ENCODE results near the gene OBP2A. TPM values are rescaled to one million over a fixed set of nuclear protein-coding genes. Genes with fewer than 3 reads are reported as not detected.

Gene OBP2A
- polyA plus RNA-seq, 1 donor (not counting 4 experiments of a cell fraction or from before 2014, with no cell fraction given): not detected

DNA sequence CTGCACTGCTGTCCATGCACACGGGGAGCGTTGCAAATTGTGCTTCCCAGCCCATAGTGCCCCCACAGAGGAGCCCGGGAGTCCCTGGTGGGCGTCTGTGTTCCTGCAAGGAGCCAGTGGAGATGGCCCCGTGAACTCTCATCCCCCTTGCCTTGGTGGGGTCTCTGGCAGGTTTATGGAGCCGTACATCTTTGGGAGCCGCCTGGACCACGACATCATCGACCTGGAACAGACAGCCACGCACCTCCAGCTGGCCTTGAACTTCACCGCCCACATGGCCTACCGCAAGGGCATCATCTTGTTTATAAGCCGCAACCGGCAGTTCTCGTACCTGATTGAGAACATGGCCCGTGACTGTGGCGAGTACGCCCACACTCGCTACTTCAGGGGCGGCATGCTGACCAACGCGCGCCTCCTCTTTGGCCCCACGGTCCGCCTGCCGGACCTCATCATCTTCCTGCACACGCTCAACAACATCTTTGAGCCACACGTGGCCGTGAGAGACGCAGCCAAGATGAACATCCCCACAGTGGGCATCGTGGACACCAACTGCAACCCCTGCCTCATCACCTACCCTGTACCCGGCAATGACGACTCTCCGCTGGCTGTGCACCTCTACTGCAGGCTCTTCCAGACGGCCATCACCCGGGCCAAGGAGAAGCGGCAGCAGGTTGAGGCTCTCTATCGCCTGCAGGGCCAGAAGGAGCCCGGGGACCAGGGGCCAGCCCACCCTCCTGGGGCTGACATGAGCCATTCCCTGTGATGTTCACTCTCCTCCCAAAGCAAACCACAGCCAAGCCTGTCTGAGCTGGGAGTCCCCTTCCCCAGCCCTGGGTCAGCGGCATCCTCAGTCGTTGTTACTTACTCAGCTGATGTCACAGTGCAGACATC, 42.3 kb upstream of the OBP2A start:
- FAIRE-seq: no peak

GRCh38 chr9:135504262-135505243, 41.4 kb upstream of the OBP2A start:
- no peak overlapping the region for H3K4me2 ChIP-seq (ENCODE audit: control insufficient read depth, extremely low read depth, insufficient read depth, low read depth, low read length)
- H3K9ac ChIP-seq (ENCODE audit: control insufficient read depth, extremely low read depth, insufficient read depth, low read length): no peak overlapping the region
- no peak overlapping the region for H3K27ac ChIP-seq (ENCODE audit: control insufficient read depth, insufficient read depth, low read length)
- H3K79me2 ChIP-seq (ENCODE audit: control insufficient read depth, insufficient read depth, low read length): peaks cover 31% of the 10 kb centered on the region
- H3K9me1 ChIP-seq (ENCODE audit: control insufficient read depth, extremely low read depth, insufficient read depth, low read length): no peaks in the 10 kb centered on the region
- H3K36me3 ChIP-seq (ENCODE audit: control insufficient read depth in 2 of 2, extremely low read depth in 1 of 2, insufficient read depth in 2 of 2, low read length in 2 of 2): peaks cover 21 to 24% of the 10 kb centered on the region in 2 experiments
- H3K27me3 ChIP-seq (ENCODE audit: control insufficient read depth, extremely low read depth, insufficient read depth, low read length): no peaks in the 10 kb centered on the region
- no peaks in the 10 kb centered on the region for H3K9me3 ChIP-seq (ENCODE audit: control insufficient read depth, low read depth, low read length)
- no peak overlapping the region for H2AFZ ChIP-seq (ENCODE audit: control insufficient read depth, low read length)
- FAIRE-seq: no peak
- TF ChIP-seq CTCF (optimal IDR thresholded peaks at IDR 0.05 in 1 of 3, IDR thresholded peaks at IDR 0.05 in 1 of 3, conservative IDR thresholded peaks at IDR 0.05 in 1 of 3; ENCODE audit: extremely low read depth in 1 of 3, insufficient read depth in 2 of 3, low read length in 3 of 3) (peak; percentile 81 to 98 (median 89)), EZH2 (IDR thresholded peaks at IDR 0.05; ENCODE audit: low read length) (no peak)
- peaks cover 14% of the 10 kb centered on the region for H3K4me1 ChIP-seq (ENCODE audit: control insufficient read depth, extremely low read depth, insufficient read depth, low read length)
- H4K20me1 ChIP-seq (ENCODE audit: control insufficient read depth, extremely low read depth, insufficient read depth, low read length): peaks cover 5% of the 10 kb centered on the region
- dilution Hi-C loops (cut with MboI; ENCODE audit: extremely low pct_ligation_motif_present, low sequenced_read_pairs): no loop called here
- DNase-seq (ENCODE audit: low read depth, low spot score): no peak
- H3K4me3 ChIP-seq (ENCODE audit: control insufficient read depth in 2 of 3, extremely low read depth in 1 of 3, insufficient read depth in 2 of 3, low read depth in 1 of 3, low read length in 3 of 3): no peak overlapping the region

More for the DNA sequence above, 42.3 kb upstream of the OBP2A start:
- no peaks in the 10 kb centered on the region for H3K27me3 ChIP-seq (ENCODE audit: control insufficient read depth, extremely low read depth, insufficient read depth, low read length)
- H3K4me1 ChIP-seq (ENCODE audit: control insufficient read depth, extremely low read depth, insufficient read depth, low read length): peaks cover 14% of the 10 kb centered on the region
- H2AFZ ChIP-seq (ENCODE audit: control insufficient read depth, low read length): no peak overlapping the region
- H3K4me3 ChIP-seq (ENCODE audit: control insufficient read depth in 2 of 3, extremely low read depth in 1 of 3, insufficient read depth in 2 of 3, low read depth in 1 of 3, low read length in 3 of 3): no peak overlapping the region
- TF ChIP-seq EZH2 (IDR thresholded peaks at IDR 0.05; ENCODE audit: low read length): no peak
- no peak for TF ChIP-seq CTCF (optimal IDR thresholded peaks at IDR 0.05 in 1 of 3, IDR thresholded peaks at IDR 0.05 in 1 of 3, conservative IDR thresholded peaks at IDR 0.05 in 1 of 3; ENCODE audit: extremely low read depth in 1 of 3, insufficient read depth in 2 of 3, low read length in 3 of 3)
- dilution Hi-C loops (cut with MboI; ENCODE audit: extremely low pct_ligation_motif_present, low sequenced_read_pairs): no loop called here
- peaks cover 21 to 24% of the 10 kb centered on the region in 2 experiments for H3K36me3 ChIP-seq (ENCODE audit: control insufficient read depth in 2 of 2, extremely low read depth in 1 of 2, insufficient read depth in 2 of 2, low read length in 2 of 2)
- no peak overlapping the region for H3K27ac ChIP-seq (ENCODE audit: control insufficient read depth, insufficient read depth, low read length)
- H3K9ac ChIP-seq (ENCODE audit: control insufficient read depth, extremely low read depth, insufficient read depth, low read length): no peak overlapping the region
- no peak overlapping the region for H3K4me2 ChIP-seq (ENCODE audit: control insufficient read depth, extremely low read depth, insufficient read depth, low read depth, low read length)
- no peaks in the 10 kb centered on the region for H3K9me3 ChIP-seq (ENCODE audit: control insufficient read depth, low read depth, low read length)
- no peaks in the 10 kb centered on the region for H3K9me1 ChIP-seq (ENCODE audit: control insufficient read depth, extremely low read depth, insufficient read depth, low read length)
- peaks cover 31% of the 10 kb centered on the region for H3K79me2 ChIP-seq (ENCODE audit: control insufficient read depth, insufficient read depth, low read length)
- H4K20me1 ChIP-seq (ENCODE audit: control insufficient read depth, extremely low read depth, insufficient read depth, low read length): peaks cover 5% of the 10 kb centered on the region
- no peak for DNase-seq (ENCODE audit: low read depth, low spot score)
